Activated CD8-positive, alpha-beta memory T cell treated with anti-CD3 and anti-CD28 coated beads, Interleukin-2, amount 50 U/mL, for 48 hours (primary cell): ENCODE results near the gene SNRNP25.

Experiments used
- DNase-seq: peaks from one replicate; pipeline ENCODE4 v3.0.0-alpha.2; 2020

Gene SNRNP25

DNA sequence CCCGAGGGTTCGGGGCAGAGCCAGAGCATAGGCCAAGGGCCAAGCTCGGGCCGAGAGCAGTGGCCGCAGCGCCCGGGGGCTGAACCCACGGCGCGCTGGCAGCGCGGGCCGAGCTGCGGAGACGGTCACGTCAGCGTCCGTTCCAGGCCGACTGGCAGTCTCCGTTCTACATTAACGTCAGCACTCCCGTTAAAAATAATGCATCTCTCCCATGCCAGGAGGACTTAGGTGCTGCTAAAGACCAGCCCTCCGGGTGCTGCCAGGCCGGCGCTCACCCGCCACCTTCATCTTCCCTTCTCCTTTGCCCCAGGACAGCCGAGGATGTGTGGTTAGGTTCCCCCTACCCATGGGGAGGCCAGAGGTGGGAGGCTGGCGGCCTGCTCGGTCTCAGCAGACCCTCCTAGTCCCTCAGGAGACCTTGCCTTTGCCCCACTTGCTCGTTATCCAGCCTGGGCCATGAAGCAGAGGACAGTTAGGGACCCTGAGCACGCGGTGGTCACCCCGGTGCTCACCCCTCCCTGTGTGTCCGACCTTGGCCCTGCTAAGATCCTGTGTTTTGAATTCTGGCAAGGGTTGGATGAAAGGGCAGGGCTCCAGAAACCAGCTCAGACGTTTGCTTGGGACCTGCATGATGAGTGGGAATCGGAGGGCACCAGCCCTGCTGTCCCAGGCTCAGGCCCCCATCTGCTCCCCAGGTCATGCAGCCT is 25.0 kb downstream of the SNRNP25 start:
- no peak for DNase-seq

DNA sequence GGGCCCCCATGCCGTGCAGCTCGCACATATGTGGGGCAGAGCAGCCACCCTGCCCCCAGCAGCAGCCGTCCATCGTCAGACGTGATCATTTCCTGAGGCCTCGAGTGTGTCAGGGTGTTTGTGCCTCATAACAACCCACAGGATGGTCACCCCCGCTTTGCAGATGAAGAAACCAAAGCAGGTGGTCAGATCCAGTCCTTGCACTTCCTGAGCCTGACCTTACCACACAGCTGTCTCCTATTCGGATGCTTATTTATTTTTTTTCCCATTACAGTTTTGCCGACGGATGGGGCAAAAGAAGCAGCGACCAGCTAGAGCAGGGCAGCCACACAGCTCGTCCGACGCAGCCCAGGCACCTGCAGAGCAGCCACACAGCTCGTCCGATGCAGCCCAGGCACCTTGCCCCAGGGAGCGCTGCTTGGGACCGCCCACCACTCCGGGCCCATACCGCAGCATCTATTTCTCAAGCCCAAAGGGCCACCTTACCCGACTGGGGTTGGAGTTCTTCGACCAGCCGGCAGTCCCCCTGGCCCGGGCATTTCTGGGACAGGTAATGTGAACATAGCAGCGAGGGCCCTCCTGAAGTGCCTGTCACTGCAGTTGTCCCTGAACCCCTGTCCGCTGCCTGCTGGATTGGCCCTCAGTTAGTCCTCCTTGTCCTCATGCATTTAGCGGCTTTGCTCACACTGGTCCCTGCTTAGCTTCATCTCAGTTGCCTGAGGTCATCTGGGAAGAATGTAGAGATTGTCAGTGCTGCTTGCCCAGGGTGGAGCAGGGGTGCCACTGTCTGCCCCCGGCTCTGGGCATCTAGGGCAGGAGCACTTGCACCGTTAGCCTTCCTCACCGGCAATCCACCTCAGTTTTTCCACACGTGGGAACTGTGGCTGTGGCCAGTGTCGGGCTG is 25.8 kb downstream of the SNRNP25 start:
- DNase-seq: no peak

DNA sequence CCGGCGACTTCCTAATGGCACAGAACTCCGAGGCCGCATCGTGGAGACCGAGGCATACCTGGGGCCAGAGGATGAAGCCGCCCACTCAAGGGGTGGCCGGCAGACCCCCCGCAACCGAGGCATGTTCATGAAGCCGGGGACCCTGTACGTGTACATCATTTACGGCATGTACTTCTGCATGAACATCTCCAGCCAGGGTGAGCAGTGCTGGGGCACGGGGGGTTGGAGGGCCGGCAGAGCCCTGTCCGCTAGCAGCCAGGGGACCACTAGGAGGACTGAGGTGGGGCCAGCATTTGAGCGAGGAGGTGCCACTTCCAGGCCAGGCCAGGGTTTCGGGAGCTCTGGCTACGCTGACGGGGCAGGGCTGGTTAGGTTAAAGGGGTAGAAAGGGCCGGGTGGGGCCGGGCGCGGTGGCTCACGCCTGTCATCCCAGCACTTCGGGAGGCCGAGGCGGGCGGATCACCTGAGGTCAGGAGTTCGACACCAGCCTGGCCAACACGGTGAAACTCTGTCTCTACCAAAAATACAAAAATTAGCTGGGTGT is 29.5 kb downstream of the SNRNP25 start:
- no peak for DNase-seq

DNA sequence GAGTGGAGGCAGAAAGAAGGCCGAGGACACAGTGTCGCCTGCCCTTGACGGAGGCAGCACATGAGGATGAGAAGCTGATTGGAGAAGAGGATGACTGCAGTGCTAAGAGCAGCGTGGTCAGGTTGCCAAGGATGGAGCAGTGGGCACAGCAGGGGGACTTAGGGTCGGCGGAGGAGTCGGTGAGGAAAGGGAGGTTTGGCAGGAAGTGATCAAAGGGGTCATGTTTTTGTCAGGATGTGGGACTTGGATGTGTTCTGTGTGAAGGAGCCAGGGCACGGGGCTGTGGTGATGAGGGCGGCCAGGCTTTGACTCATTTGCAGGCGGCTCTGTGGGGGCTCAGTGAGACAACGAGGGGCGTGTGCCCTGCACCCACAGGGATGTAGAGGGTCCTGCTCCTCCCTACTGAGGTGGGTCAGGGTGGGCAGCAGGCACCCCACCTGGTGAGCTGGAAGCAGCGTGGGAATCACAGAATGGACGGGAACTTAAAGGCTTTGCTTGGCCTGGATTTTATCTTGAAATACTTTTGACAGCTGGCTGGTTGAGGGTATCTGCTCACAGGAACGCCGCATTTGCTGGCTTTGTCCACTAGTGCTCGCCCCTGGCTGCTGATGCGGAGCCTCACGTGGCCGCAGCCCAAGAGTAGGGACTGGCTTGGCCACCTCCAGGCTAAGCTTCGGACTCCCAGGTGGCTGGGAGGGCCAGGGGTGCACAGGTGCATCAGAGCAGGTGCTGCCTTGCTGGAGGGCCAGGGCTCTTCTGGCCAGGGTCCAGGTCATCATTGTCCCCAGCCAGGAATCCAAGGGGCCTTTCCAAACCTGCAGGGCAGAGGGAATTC is 30.4 kb downstream of the SNRNP25 start:
- no peak for DNase-seq

DNA sequence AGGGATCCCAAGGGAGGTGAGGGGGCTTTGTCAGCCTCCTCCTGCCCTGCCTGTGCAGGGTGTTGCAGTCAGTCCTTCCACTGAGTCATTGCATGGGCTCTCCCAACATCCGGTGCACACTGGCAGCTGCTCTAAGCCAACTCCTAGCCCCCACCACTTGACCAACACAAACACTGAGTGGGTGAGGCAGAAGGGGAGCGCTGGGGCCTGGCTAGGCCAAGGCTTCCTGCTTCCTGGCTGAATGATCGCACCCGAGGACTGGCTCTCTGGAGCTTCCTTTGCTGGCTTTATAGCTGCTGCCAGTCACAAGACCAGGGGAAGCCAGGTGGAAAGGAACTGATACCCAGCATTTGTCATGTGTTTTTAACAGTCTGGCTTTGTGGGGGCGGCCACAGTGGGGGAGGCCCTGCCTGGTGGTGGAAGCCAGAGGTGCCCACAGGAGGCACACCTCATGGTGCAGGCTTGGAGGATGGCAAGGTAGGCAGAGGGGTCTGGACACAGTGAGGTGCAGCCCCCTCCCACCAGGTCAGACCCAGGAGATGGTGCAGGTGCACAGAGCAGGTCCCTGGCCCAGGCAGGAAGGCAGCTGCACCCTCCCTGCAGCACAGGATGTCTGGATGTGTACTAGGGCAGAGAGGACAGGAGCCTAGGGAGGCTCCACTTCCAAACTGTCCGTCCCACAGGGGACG is 31.2 kb downstream of the SNRNP25 start:
- peak; percentile 80 for DNase-seq

DNA sequence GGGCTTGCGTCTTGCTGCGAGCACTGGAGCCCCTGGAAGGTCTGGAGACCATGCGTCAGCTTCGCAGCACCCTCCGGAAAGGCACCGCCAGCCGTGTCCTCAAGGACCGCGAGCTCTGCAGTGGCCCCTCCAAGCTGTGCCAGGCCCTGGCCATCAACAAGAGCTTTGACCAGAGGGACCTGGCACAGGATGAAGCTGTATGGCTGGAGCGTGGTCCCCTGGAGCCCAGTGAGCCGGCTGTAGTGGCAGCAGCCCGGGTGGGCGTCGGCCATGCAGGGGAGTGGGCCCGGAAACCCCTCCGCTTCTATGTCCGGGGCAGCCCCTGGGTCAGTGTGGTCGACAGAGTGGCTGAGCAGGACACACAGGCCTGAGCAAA is 31.8 kb downstream of the SNRNP25 start:
- DNase-seq: no peak

DNA sequence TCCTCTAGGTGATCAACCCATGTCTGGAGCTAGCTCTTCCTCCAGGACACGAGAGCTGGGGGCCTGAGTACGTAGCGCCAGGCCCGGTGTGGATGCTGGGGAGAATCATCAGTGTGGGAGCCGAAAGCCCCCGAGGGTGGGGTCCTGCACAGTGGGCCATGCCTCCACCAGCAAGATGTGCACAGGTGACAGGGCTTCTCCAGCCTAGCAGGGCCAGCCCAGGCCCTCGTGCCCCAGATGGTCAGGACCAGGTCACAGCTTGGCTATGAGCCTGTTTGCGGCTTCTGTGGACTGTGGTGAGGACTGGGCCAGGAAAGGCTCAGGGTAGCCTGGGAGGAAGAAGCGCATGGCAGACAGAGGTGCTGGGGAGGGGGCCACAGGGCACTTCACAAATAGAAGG is 32.2 kb downstream of the SNRNP25 start:
- no peak for DNase-seq

DNA sequence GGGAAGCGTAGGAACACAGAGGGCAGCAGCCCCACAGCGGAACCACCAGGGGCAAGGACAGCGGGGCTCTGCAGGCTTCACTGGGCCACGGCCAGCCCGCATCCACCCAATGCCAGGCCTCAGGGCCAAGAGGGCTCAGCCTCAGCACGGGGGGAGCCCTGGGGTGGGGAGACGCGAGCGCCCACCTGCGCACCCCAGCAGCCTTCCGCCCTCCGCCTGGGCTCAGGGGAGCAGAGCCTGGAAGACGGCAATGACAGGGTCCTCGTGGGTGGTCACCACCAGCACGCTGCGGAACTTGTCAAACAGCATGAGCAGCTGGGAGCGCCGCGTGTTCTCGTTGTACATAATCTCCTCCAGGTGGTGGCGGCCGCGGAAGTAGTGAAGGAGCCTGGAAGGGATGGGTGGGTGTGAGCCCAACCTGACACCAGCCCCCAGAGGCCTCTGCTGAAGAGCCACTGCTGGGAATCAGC is 32.9 kb downstream of the SNRNP25 start:
- no peak for DNase-seq

DNA sequence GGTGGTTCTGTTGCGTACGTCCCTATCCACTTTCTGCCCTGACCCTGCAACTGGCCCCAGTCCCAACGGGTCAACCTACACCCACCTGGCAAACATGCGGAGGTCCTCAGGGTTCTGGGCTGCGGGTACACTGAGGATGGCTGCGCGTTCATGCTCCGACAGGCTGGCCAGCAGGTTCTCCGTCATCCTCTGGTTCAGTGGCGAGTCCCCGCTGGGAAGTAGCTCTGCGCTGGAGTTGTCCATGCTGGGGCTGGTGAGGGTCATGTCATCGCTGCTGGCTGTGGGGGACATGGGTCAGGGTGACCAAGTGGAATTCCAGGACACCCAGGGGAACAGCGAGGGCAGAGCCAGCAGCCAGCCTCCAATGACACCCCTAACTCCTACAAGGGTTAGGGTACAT is 35.0 kb downstream of the SNRNP25 start:
- no peak for DNase-seq

DNA sequence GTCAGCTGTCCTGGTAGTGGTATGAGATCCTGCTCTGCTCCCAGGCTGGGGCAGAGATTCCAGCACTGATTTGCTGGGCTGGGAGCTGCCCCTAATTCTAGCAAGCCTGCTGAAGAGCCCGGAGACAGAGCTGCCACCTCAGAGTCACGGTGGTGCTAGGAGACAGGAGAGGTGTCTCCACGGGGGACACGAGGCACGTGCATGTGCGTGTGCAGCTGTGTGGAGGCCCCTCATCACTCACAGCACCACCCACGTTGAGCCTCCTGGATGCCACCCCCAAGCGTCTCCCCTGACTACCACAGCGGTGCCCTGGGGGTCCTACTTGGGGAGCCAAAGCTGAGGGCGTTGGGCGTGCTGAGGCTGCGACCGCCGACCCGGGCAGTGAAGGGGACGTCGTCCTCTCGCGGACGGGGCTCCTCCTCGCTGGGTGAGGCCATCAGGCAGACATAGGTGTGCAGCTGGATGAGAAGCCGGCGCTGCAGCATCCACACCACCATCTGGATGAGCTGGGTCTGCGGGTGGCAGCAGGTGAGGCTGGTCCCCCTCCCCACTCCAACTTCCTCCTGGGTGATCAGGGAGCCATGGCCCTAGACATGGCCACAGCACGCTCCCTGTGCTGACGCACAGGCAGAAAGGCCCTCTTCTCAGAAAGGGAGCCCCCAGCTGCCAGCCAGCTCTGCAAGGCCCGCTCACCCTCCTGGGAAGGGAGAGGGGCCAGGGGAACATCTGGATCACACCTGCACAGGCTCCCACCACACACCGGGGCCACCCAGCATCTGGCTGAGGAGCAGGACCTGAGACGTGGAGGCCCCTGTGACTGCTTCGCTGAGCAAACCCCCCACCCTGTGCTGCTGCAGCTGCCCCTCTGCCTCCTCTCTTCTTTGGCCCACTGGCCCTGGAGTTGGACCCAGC is 36.0 kb downstream of the SNRNP25 start:
- no peak for DNase-seq

DNA sequence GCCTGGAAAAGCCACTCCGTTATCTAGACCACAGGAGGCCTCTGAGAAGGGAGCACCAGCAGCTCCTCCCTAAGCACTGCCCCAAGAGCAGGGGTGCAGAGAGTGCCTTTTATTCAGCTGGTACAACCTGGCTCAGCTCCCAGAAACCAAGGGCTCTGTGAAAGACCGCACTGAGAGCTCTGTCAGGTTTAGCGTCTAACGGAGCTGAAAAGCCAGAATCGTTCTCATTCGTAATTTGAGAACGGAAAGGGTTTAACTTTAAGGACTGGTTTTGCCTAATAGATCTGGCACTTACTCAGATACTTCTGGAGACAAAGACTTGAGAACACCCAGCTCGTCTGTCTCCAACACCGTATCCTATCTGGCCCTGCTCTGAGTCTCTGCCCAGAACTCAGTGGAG is 37.9 kb downstream of the SNRNP25 start:
- DNase-seq: no peak

DNA sequence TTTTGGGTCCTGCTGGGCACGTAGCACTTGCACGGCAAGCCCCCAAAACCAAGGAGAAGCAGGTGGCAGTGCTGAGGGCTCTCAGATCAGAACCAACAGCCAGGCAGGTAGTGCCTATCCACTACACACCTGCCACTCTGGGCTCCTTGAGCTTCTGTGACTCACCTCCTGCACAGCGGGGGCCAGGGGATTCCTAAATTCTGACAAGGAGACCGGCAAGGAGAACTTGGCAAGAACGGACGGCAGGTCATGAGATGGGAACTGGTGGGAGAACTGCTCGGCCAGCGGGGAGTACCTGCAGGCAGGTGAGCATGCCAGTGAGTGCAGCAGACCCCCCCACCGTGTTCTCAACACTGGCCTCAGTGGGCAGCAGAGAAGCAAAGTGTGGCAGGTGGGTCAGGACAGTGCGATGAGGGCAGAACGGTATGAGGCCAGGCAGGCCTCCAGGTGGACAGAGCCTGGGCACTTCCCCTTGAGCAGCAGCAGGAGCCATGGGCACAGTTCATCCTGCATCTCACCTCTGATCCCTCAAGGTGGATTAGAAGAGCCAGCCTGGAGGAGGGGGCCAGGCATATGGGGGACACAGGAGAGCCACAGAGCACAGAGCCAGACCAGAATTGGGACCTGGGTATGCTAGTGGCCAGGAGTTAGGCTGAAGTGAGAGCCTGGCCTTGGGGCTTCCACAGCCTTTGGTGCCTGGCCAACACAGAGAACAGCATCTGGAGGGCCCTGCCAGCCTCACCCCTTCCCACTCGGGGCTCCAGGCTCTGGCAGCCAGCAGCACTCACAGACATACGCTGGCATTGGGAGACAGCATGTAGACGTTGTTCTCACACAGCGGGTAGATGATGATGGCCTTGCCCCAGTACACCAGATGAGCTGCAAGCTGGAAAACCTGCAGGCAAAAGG is 39.1 kb downstream of the SNRNP25 start:
- DNase-seq: no peak

DNA sequence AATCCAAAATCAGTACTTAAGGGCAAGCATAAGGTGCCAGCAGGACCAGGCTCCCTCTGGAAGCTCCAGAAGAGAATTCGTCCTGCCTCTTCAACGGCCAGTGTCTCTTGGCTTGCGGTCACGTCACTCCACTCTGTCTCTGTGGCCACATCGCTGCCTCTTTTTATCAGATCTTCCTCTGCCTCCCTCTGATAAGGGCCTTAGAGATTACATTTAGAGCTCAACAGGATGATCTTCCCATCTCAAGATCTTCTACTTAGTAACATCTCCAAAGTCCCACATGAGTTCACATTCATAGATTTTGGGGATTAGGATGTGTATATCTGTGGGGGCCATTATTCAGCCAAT is 41.3 kb downstream of the SNRNP25 start:
- no peak for DNase-seq

DNA sequence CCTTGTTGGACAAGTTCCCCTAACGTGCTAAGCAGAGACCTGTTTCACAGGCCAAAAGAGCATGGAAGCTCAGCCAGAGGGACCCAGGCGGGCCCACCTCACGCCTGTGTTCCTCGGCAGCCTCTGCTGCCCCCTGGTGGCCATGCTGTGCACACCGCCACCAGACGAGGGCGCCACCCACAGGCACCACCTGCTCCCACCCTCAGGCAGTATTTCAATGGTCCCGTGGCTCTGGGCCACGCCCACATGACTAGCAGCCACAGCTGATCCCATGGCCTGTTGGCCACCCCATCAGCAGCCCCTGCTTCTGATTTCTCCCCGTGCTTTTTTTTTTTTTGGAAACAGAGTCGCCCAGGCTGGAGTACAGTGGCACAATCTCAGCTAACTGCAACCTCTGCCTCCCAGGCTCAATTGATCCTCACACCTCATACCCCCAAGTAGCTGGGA is 43.3 kb downstream of the SNRNP25 start:
- peak; percentile 98 for DNase-seq

DNA sequence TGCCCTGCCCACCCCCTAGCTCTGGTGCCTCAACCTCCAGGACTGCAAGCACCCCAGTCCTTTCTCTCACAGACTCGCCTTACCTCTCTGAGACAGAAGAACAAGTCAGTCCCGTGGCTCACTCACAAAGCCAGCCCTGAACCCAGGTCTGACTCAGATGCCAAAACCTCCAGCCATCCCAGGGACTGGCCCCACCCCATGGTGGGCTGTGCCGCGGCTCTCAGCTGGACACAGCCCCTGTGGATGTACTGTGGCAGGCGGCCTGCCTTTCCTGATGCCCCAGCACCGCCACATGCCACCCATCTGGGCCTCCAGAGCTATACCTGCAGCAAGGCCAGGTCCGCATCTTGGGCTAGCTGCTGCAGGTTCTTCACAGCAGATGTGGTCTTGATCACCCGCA is 44.2 kb downstream of the SNRNP25 start:
- DNase-seq: no peak

DNA sequence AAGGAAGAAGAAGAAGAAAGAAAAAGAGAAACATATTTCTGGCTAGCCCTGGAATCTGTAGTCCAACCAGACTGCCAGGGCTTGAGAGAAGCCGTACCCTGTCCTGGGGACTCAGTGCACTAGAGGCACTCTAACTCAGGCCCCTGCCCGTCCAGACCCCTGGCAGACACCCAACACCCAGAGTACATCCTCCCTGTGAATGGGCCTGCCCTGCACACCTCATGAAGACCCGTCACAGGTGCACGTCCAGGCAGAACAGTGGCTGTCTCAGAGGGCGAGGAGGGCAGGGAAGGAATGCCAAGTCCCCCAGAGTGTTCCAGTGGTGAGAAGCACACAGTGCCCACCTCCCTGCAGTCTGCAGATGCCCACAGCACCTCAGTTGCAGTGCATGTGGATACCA is 47.4 kb downstream of the SNRNP25 start:
- DNase-seq: no peak

DNA sequence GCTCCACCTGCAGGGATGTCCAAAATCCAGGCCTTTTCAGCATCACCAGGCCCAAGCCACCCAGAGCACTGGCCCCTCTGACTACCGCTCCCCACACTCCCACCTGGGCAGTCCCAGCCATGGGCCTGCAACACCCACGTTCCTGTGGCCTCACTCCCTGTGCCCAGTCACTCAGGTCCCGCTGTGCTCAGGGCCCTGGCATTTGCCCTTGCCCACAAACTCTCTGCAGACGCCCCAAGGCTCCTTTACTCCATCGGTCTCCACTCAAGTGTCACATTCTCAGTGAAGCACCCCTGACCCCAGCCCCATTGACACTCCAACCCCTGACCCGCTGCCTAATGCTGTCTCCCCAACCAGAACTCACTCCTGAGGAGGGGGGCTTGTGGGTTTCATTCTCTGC is 48.0 kb downstream of the SNRNP25 start:
- no peak for DNase-seq

DNA sequence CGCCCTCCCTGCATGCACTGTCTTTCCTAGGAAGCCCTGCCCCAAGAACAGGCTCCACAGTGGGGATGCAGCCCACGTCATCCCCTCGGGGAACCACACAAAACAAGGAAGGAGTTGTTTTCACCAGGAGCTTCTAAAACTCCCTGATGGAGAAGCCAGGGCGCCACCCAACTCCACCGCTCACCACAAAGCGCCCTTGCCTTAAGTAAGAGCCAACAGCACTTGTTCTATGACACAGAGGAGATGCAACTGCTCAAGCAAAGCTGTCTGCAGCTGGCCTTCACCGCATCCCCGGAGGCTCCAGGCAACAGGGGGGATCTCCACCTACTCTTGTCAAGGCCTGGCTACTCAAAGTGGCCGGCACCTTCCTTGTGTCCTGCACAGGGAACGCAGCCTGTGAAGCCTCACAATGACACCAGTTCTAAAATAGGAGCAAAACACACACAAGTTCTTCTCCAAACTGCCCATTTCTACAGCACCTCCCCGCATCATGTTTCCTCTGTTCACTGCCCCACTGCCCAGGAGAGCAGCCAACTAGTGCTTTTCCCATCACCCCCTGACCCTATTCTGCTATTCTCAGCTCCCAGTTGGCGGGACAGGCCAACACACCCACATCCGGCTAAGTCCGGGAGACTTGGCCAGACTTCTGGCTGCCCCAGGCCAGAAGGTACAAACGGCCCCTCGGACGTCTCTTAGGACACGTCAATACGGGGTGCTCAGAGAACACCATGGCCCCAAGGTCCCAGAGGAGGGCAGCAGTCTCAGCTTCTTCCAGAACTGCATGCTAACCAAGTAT is 48.6 kb downstream of the SNRNP25 start:
- no peak for DNase-seq

DNA sequence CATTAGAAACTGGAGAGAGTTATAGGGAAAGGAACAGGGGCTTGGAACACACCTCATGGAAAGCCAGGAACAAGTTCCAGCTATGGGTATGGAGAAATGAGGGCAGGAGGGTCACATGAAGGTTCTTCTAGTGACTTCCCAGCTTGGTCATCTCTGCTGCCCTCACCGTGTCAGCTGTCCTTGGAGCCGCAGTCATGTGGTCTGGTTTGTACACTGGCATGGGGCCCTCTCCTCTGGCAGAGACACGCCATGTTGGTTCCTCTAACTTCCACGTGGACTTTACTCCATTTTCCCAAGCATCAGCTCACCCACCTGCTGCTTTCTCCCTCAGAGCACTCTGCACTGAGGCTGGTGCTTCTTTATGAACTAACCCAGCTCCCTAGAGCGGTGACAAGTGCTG is 50.7 kb downstream of the SNRNP25 start:
- no peak for DNase-seq
